Activated CD8-positive, alpha-beta memory T cell treated with anti-CD3 and anti-CD28 coated beads for 4 hours (primary cell): Measurements from ENCODE around the gene NEURL1.

Experiments used
- DNase-seq, 2 donors: peaks; one replicate each; pipeline ENCODE4 v3.0.0-alpha.2; 2020; ENCODE audit warnings: low read depth in 2 of 2

NEURL1 gene

GRCh38 chr10:103493362-103493915 is at the start of gene NEURL1:
Gene NEURL1, plus strand, starts transcription at chr10:103493705. Its CDS starts 683 bp downstream, at chr10:103494388.
- DNase-seq, result no peak

GRCh38 chr10:103444478-103444877 is 49.0 kb upstream of the NEURL1 start:
- DNase-seq, result no peak

- DNase-seq, result no peak
Measured at GRCh38 chr10:103445366-103445765, 48.1 kb upstream of the NEURL1 start.

GRCh38 chr10:103445767-103446567 is 47.5 kb upstream of the NEURL1 start:
- DNase-seq, result no peak

GRCh38 chr10:103447187-103447586 is 46.3 kb upstream of the NEURL1 start:
- no peak for DNase-seq

- no peak for DNase-seq
Measured at GRCh38 chr10:103448746-103449145, 44.8 kb upstream of the NEURL1 start.

- DNase-seq, result no peak
Measured at GRCh38 chr10:103449208-103450144, 44.0 kb upstream of the NEURL1 start.

- no peak for DNase-seq
Measured at GRCh38 chr10:103450201-103450695, 43.3 kb upstream of the NEURL1 start.

GRCh38 chr10:103451091-103451813 is 42.3 kb upstream of the NEURL1 start:
- DNase-seq, result no peak

- peak in 1 of 2 donors; percentile 16 for DNase-seq
Measured at GRCh38 chr10:103451831-103452505, 41.5 kb upstream of the NEURL1 start, which contains the start of gene CALHM2. Gene CALHM2, minus strand, starts transcription at chr10:103452370. Its CDS starts 2,429 bp downstream, at chr10:103449941.

GRCh38 chr10:103452506-103453230 is 40.8 kb upstream of the NEURL1 start:
- DNase-seq, result no peak

GRCh38 chr10:103454026-103454425 is 39.5 kb upstream of the NEURL1 start:
- no peak for DNase-seq

- DNase-seq, result no peak
Measured at GRCh38 chr10:103455235-103455634, 38.3 kb upstream of the NEURL1 start.

GRCh38 chr10:103456074-103456660 is 37.3 kb upstream of the NEURL1 start:
- DNase-seq, result no peak

- DNase-seq, result no peak
Measured at GRCh38 chr10:103457176-103457712, 36.3 kb upstream of the NEURL1 start.

GRCh38 chr10:103457896-103458583 is 35.5 kb upstream of the NEURL1 start:
- no peak for DNase-seq

- DNase-seq, result no peak
Measured at GRCh38 chr10:103458720-103459119, 34.8 kb upstream of the NEURL1 start, which contains the start of gene CALHM1. Gene CALHM1, minus strand, starts transcription at chr10:103458900. Its CDS starts 149 bp downstream, at chr10:103458751.

- DNase-seq, result no peak
Measured at GRCh38 chr10:103459615-103460014, 33.9 kb upstream of the NEURL1 start.

- DNase-seq, result no peak
Measured at GRCh38 chr10:103463499-103463898, 30.0 kb upstream of the NEURL1 start.
